HEK293 (cell line): ENCODE measurements around the gene KRTCAP2.

Experiments used
- CTCF ChIP-seq: fragments of 450-650 bp; formaldehyde crosslinking; IDR thresholded peaks from 2 replicates; pipeline ENCODE4 v1.5.1; 2016; ENCODE audit warnings: missing biosample characterization, missing genetic modification characterization
- YY1 ChIP-seq: fragments of 450-650 bp; formaldehyde crosslinking; IDR thresholded peaks from 2 replicates; pipeline ENCODE4 v1.5.1; 2018; ENCODE audit warnings: missing biosample characterization, missing genetic modification characterization
- ZBTB1 ChIP-seq: fragments of 450-650 bp; formaldehyde crosslinking; IDR thresholded peaks from 2 replicates; pipeline ENCODE4 v1.5.1; 2016; ENCODE audit warnings: missing biosample characterization, missing genetic modification characterization
- ZBTB48 ChIP-seq: fragments of 450-650 bp; formaldehyde crosslinking; IDR thresholded peaks from 2 replicates; pipeline ENCODE4 v1.5.1; 2016; ENCODE audit warnings: missing biosample characterization, missing genetic modification characterization
- ZNF585B ChIP-seq: fragments of 450-650 bp; formaldehyde crosslinking; IDR thresholded peaks from 2 replicates; pipeline ENCODE4 v1.5.1; 2016; ENCODE audit warnings: missing biosample characterization, missing genetic modification characterization
- ZSCAN23 ChIP-seq: fragments of 450-650 bp; formaldehyde crosslinking; IDR thresholded peaks from 2 replicates; pipeline ENCODE4 v1.5.1; 2016; ENCODE audit warnings: missing biosample characterization, missing genetic modification characterization

GRCh38 chr1:155166471-155167165, 6.5 kb downstream of the KRTCAP2 start:
- no peak for TF ChIP-seq ZNF585B (tag by site-specific recombination)
- TF ChIP-seq ZSCAN23: no peak
- TF ChIP-seq ZBTB48 (tag by site-specific recombination): no peak
- TF ChIP-seq CTCF (tag by site-specific recombination): no peak
- no peak for TF ChIP-seq YY1 (tag by site-specific recombination)
- no peak for TF ChIP-seq ZBTB1 (tag by site-specific recombination)
